Keratinocyte (primary cell): ENCODE measurements around the gene RNF6. TPM values are rescaled to one million over a fixed set of nuclear protein-coding genes. Genes with fewer than 3 reads are reported as not detected.

ENCODE experiments used
- DNase-seq: peaks from one replicate; pipeline ENCODE4 v3.0.0-alpha.2; 2011; ENCODE audit warnings: low read depth, missing footprints, low spot score
- FAIRE-seq: peaks from 2 replicates; lab custom pipeline; 2011; peaks lifted over from hg19 to GRCh38; lab: Jason Lieb, UNC
- H2AFZ ChIP-seq: 2 replicates; pipeline ENCODE4 v1.6.0; 2012; ENCODE audit warnings: low read length, control low read depth, inconsistent platforms; ENCODE audit not compliant: control insufficient read depth
- H3K27ac ChIP-seq: 2 replicates; pipeline ENCODE4 v1.5.1; 2011; ENCODE audit warnings: low read length; ENCODE audit not compliant: control insufficient read depth, insufficient read depth
- H3K27me3 ChIP-seq: 3 replicates; pipeline ENCODE4 v1.6.0; 2011; ENCODE audit warnings: low read length; ENCODE audit not compliant: control insufficient read depth, insufficient read depth; ENCODE audit errors: extremely low read depth
- H3K36me3 ChIP-seq, 2 experiments: 2 replicates in 1 of 2; 3 replicates in 1 of 2; pipeline ENCODE4 v1.5.1; 2011; ENCODE audit warnings: low read length in 2 of 2, mild to moderate bottlenecking in 1 of 2; ENCODE audit not compliant: control insufficient read depth in 2 of 2, insufficient read depth in 2 of 2; ENCODE audit errors: extremely low read depth in 1 of 2
- H3K4me1 ChIP-seq: 3 replicates; pipeline ENCODE4 v1.5.1; 2011; ENCODE audit warnings: low read length; ENCODE audit not compliant: control insufficient read depth, insufficient read depth; ENCODE audit errors: extremely low read depth
- H3K4me2 ChIP-seq: 3 replicates; pipeline ENCODE4 v1.6.0; 2011; ENCODE audit warnings: low read depth, low read length; ENCODE audit not compliant: control insufficient read depth, insufficient read depth; ENCODE audit errors: extremely low read depth
- H3K4me3 ChIP-seq, 3 experiments: fragments of 200-600 bp in 1 of 3; sonication (generic) in 1 of 3; 2 replicates in 2 of 3; 3 replicates in 1 of 3; pipeline ENCODE4 v1.5.1; 2011 to 2016; ENCODE audit warnings: low read length in 3 of 3, mild to moderate bottlenecking in 3 of 3, control low read depth in 2 of 3, inconsistent platforms in 1 of 3, low read depth in 1 of 3, mixed read lengths in 1 of 3, mixed run types in 1 of 3, moderate library complexity in 1 of 3; ENCODE audit not compliant: control insufficient read depth in 2 of 3, insufficient read depth in 2 of 3; ENCODE audit errors: extremely low read depth in 1 of 3
- H3K79me2 ChIP-seq: 2 replicates; pipeline ENCODE4 v1.6.0; 2012; ENCODE audit warnings: low read length; ENCODE audit not compliant: control insufficient read depth, insufficient read depth
- H3K9ac ChIP-seq: 3 replicates; pipeline ENCODE4 v1.6.0; 2011; ENCODE audit warnings: low read length; ENCODE audit not compliant: control insufficient read depth, insufficient read depth; ENCODE audit errors: extremely low read depth
- H3K9me1 ChIP-seq: 3 replicates; pipeline ENCODE4 v1.6.0; 2011; ENCODE audit warnings: low read length; ENCODE audit not compliant: control insufficient read depth, insufficient read depth; ENCODE audit errors: extremely low read depth
- H3K9me3 ChIP-seq: 2 replicates; pipeline ENCODE4 v1.5.1; 2012; ENCODE audit warnings: low read depth, low read length; ENCODE audit not compliant: control insufficient read depth
- H4K20me1 ChIP-seq: 3 replicates; pipeline ENCODE4 v1.6.0; 2011; ENCODE audit warnings: low read length; ENCODE audit not compliant: control insufficient read depth, insufficient read depth; ENCODE audit errors: extremely low read depth
- CTCF ChIP-seq, 3 experiments: IDR thresholded peaks in 1 of 3; conservative IDR thresholded peaks in 1 of 3; optimal IDR thresholded peaks in 1 of 3; 2 replicates in 2 of 3; 3 replicates in 1 of 3; pipeline versions ENCODE3 to v1.5.1; 2011; ENCODE audit warnings: low read length in 3 of 3, mild to moderate bottlenecking in 3 of 3, moderate library complexity in 2 of 3, control low read depth in 1 of 3, inconsistent platforms in 1 of 3; ENCODE audit not compliant: insufficient read depth in 2 of 3; ENCODE audit errors: extremely low read depth in 1 of 3
- EZH2 ChIP-seq: IDR thresholded peaks from one replicate; pipeline ENCODE4 v1.6.1; 2012; ENCODE audit warnings: inconsistent platforms, mild to moderate bottlenecking, low read length, moderate library complexity
- dilution Hi-C: fragments of 300-500 bp; cut with MboI; formaldehyde crosslinking; loops from one replicate; pipeline ENCODE4 v1.7.0; 2020; ENCODE audit warnings: low sequenced_read_pairs; ENCODE audit not compliant: extremely low pct_ligation_motif_present
- polyA plus RNA-seq, 5 experiments: library from polyadenylated mRNA; depleted of rRNA in 3 of 5; stranded (reverse) in 3 of 5; stranded (forward) in 1 of 5; unstranded in 1 of 5; fragments of >200 nt; gene quantifications; 1 replicate in 1 of 5; 2 replicates in 3 of 5; 3 replicates in 1 of 5; pipeline versions ENCODE4 v1.2.1 to v1.2.3, GENCODE V29; 2011 to 2012; ENCODE audit warnings: missing spikeins in 2 of 5, low read depth in 1 of 5, low replicate concordance in 1 of 5

The RNF6 gene
- polyA plus RNA-seq, 1 donor (not counting 4 experiments of a cell fraction or from before 2014, with no cell fraction given): 48.7 TPM

GRCh38 chr13:26229080-26229615, 7.0 kb upstream of the RNF6 start:
- H3K9ac ChIP-seq: no peak overlapping the region
- no peaks in the 10 kb centered on the region for H3K36me3 ChIP-seq
- H2AFZ ChIP-seq: no peak overlapping the region
- no peaks in the 10 kb centered on the region for H3K4me1 ChIP-seq
- no peaks in the 10 kb centered on the region for H4K20me1 ChIP-seq
- TF ChIP-seq EZH2 (no peak), CTCF (optimal IDR thresholded peaks at IDR 0.05 in 1 of 3, IDR thresholded peaks at IDR 0.05 in 1 of 3, conservative IDR thresholded peaks at IDR 0.05 in 1 of 3; ENCODE audit: extremely low read depth in 1 of 3, insufficient read depth in 2 of 3, low read length in 3 of 3) (no peak)
- H3K4me3 ChIP-seq: no peak overlapping the region
- no peaks in the 10 kb centered on the region for H3K79me2 ChIP-seq
- DNase-seq: no peak
- FAIRE-seq: no peak
- no peaks in the 10 kb centered on the region for H3K9me1 ChIP-seq
- no peaks in the 10 kb centered on the region for H3K27me3 ChIP-seq
- no peak overlapping the region for H3K27ac ChIP-seq
- H3K9me3 ChIP-seq: no peaks in the 10 kb centered on the region
- no peak overlapping the region for H3K4me2 ChIP-seq
- dilution Hi-C loops: no loop called here

GRCh38 chr13:26228096-26228495, 6.0 kb upstream of the RNF6 start:
- Histone ChIP-seq H3K27ac (no peak overlapping the region), H3K79me2 (no peaks in the 10 kb centered on the region), H3K4me3 (no peak overlapping the region), H3K9ac (no peak overlapping the region), H2AFZ (no peak overlapping the region), H3K4me1 (no peaks in the 10 kb centered on the region), H3K27me3 (no peaks in the 10 kb centered on the region), H3K9me3 (no peaks in the 10 kb centered on the region), H3K9me1 (no peaks in the 10 kb centered on the region), H3K4me2 (no peak overlapping the region), H3K36me3 (no peaks in the 10 kb centered on the region), H4K20me1 (no peaks in the 10 kb centered on the region)
- no peak for TF ChIP-seq CTCF (optimal IDR thresholded peaks at IDR 0.05 in 1 of 3, IDR thresholded peaks at IDR 0.05 in 1 of 3, conservative IDR thresholded peaks at IDR 0.05 in 1 of 3; ENCODE audit: extremely low read depth in 1 of 3, insufficient read depth in 2 of 3, low read length in 3 of 3)
- no peak for TF ChIP-seq EZH2
- FAIRE-seq (no peak), DNase-seq (no peak)
- dilution Hi-C loops: no loop called here
